ENCODE measurements around the gene CD22.
"Not testable (repeated sequence)": the region's sequence is repeated elsewhere in the genome, so short reads cannot be mapped to it uniquely, and the experiment has no call there.

Gene CD22

GRCh38 chr19:35328851-35329285 lies at the start of gene CD22:
Gene CD22, plus strand, starts transcription at chr19:35329187. Its CDS starts 2,854 bp downstream, at chr19:35332041.
- DNase-seq (ENCODE audit: low read depth in 2 of 2): no peak

- no peak for DNase-seq (ENCODE audit: low read depth in 2 of 2)
Observed at GRCh38 chr19:35279374-35279773, 49.6 kb upstream of the CD22 start.

- DNase-seq (ENCODE audit: low read depth in 2 of 2): no peak
Observed at GRCh38 chr19:35279985-35280821, 48.8 kb upstream of the CD22 start.

GRCh38 chr19:35281303-35281702 lies 47.7 kb upstream of the CD22 start:
- DNase-seq (ENCODE audit: low read depth in 2 of 2): no peak

GRCh38 chr19:35284153-35285094 lies 44.6 kb upstream of the CD22 start:
- DNase-seq (ENCODE audit: low read depth in 2 of 2): no peak

- no peak for DNase-seq (ENCODE audit: low read depth in 2 of 2)
Observed at GRCh38 chr19:35285095-35285449, 43.9 kb upstream of the CD22 start.

- DNase-seq (ENCODE audit: low read depth in 2 of 2): not testable (repeated sequence)
Observed at GRCh38 chr19:35285465-35285864, 43.5 kb upstream of the CD22 start.

GRCh38 chr19:35286101-35286500 lies 42.9 kb upstream of the CD22 start:
- DNase-seq (ENCODE audit: low read depth in 2 of 2): not testable (repeated sequence)

GRCh38 chr19:35287713-35288112 lies 41.3 kb upstream of the CD22 start:
- DNase-seq (ENCODE audit: low read depth in 2 of 2): no peak

- no peak for DNase-seq (ENCODE audit: low read depth in 2 of 2)
Observed at GRCh38 chr19:35288331-35288730, 40.7 kb upstream of the CD22 start.

GRCh38 chr19:35288906-35289305 lies 40.1 kb upstream of the CD22 start:
- no peak for DNase-seq (ENCODE audit: low read depth in 2 of 2)

GRCh38 chr19:35290381-35291127 lies 38.4 kb upstream of the CD22 start:
- DNase-seq (ENCODE audit: low read depth in 2 of 2): no peak

GRCh38 chr19:35291259-35291658 lies 37.7 kb upstream of the CD22 start:
- DNase-seq (ENCODE audit: low read depth in 2 of 2): no peak

GRCh38 chr19:35291916-35292315 lies 37.1 kb upstream of the CD22 start, which contains the start of gene MAG:
Gene MAG, plus strand, starts transcription at chr19:35292161. Its CDS starts 3,248 bp downstream, at chr19:35295409.
- DNase-seq (ENCODE audit: low read depth in 2 of 2): no peak

GRCh38 chr19:35292421-35293362 lies 36.3 kb upstream of the CD22 start:
- DNase-seq (ENCODE audit: low read depth in 2 of 2): no peak

GRCh38 chr19:35293363-35293739 lies 35.6 kb upstream of the CD22 start:
- no peak for DNase-seq (ENCODE audit: low read depth in 2 of 2)

- no peak for DNase-seq (ENCODE audit: low read depth in 2 of 2)
Observed at GRCh38 chr19:35293808-35294207, 35.2 kb upstream of the CD22 start.

- no peak for DNase-seq (ENCODE audit: low read depth in 2 of 2)
Observed at GRCh38 chr19:35294328-35294727, 34.7 kb upstream of the CD22 start.

- DNase-seq (ENCODE audit: low read depth in 2 of 2): no peak
Observed at GRCh38 chr19:35294859-35295791, 33.9 kb upstream of the CD22 start.
